A549 (cell line): ENCODE measurements around the gene GMPPB. TPM values are rescaled to one million over a fixed set of nuclear protein-coding genes. Genes with fewer than 3 reads are reported as not detected.
A peak's percentile ranks its signal among the peaks of the same experiment; 100 is the strongest.

ENCODE experiments used
- ATAC-seq, 2 experiments: fragments of 200-7000 bp in 1 of 2; fragments of >200 bp in 1 of 2; cut with Nextera tagmentation in 1 of 2; cut with Tn5 transposase in 1 of 2; 3 replicates each; pipeline versions ENCODE4 v1.8.0 to v1.9.1; 2018 to 2020; ENCODE audit warnings: mild to moderate bottlenecking in 1 of 2, moderate library complexity in 1 of 2
- CTCF ChIA-PET: fragments of 300-600 bp; sonication (Branson Sonifier 250); formaldehyde crosslinking; extraction: SDS; loops from one replicate; lab custom pipeline; 2021; ENCODE audit warnings: antibody characterized with exemption, inconsistent platforms; lab: Yijun Ruan, JAX
- POLR2A ChIA-PET: fragments of 350-600 bp; formaldehyde crosslinking; extraction: SDS; loops from one replicate; lab custom pipeline; 2021; ENCODE audit warnings: antibody characterized with exemption, inconsistent platforms; lab: Yijun Ruan, JAX
- DNase-seq, 2 experiments: peaks; one replicate each; pipeline versions ENCODE4 v3.0.0 to v3.0.0-alpha.2; 2011 to 2016; ENCODE audit warnings: low read depth in 1 of 2, low spot score in 1 of 2
- FAIRE-seq: peaks from 2 replicates; lab custom pipeline; 2011; peaks lifted over from hg19 to GRCh38; lab: Jason Lieb, UNC
- H3K27ac ChIP-seq, 2 experiments: fragments of >200 bp; sonication (Bioruptor Twin); formaldehyde crosslinking; 3 replicates each; pipeline ENCODE4 v1.5.1; 2016 to 2017
- H3K4me1 ChIP-seq: fragments of >200 bp; sonication (Bioruptor Twin); formaldehyde crosslinking; 3 replicates; pipeline ENCODE4 v1.6.1; 2016
- H3K4me2 ChIP-seq: fragments of >200 bp; sonication (Bioruptor Twin); formaldehyde crosslinking; 3 replicates; pipeline ENCODE4 v1.6.1; 2016
- H3K4me3 ChIP-seq: fragments of >200 bp; sonication (Bioruptor Twin); formaldehyde crosslinking; 3 replicates; pipeline ENCODE4 v1.5.1; 2016
- H3K9me3 ChIP-seq: fragments of >200 bp; sonication (Bioruptor Twin); formaldehyde crosslinking; 3 replicates; pipeline ENCODE4 v1.6.1; 2016
- CBX2 ChIP-seq: fragments of 200-600 bp; sonication (generic); IDR thresholded peaks from 2 replicates; pipeline ENCODE4 v1.6.1; 2016; ENCODE audit warnings: low read depth, mild to moderate bottlenecking, borderline replicate concordance
- CBX8 ChIP-seq: fragments of 200-600 bp; sonication (generic); IDR thresholded peaks from 2 replicates; pipeline ENCODE4 v1.6.1; 2016
- CEBPB ChIP-seq, 2 experiments: fragments of >200 bp in 1 of 2; sonication (Bioruptor Twin) in 1 of 2; formaldehyde crosslinking in 1 of 2; IDR thresholded peaks; 2 replicates each; pipeline ENCODE4 v1.6.1; 2012 to 2016
- CHD4 ChIP-seq: fragments of 200-600 bp; sonication (generic); IDR thresholded peaks from 2 replicates; pipeline ENCODE4 v1.6.1; 2016; ENCODE audit warnings: antibody characterized with exemption, mild to moderate bottlenecking, borderline replicate concordance
- EHF ChIP-seq: fragments of 250-450 bp; sonication (Bioruptor Pico); IDR thresholded peaks from 2 replicates; pipeline ENCODE4 v1.5.0; 2020; ENCODE audit warnings: mild to moderate bottlenecking
- FOSB ChIP-seq: fragments of 250-450 bp; sonication (Bioruptor Pico); IDR thresholded peaks from 2 replicates; pipeline ENCODE4 v1.5.0; 2020; ENCODE audit warnings: mild to moderate bottlenecking, moderate library complexity
- HEYL ChIP-seq: fragments of 250-450 bp; sonication (Bioruptor Pico); IDR thresholded peaks from 2 replicates; pipeline ENCODE4 v1.8.0; 2021; ENCODE audit warnings: mild to moderate bottlenecking, moderate library complexity
- HOXA7 ChIP-seq: fragments of 250-450 bp; sonication (Bioruptor Pico); IDR thresholded peaks from 2 replicates; pipeline ENCODE4 v1.5.0; 2020; ENCODE audit warnings: mild to moderate bottlenecking, moderate library complexity
- HOXB5 ChIP-seq: fragments of 250-450 bp; sonication (Bioruptor Pico); IDR thresholded peaks from 2 replicates; pipeline ENCODE4 v1.5.0; 2020; ENCODE audit warnings: mild to moderate bottlenecking, moderate library complexity
- JUNB ChIP-seq: fragments of >200 bp; sonication (Bioruptor Twin); formaldehyde crosslinking; IDR thresholded peaks from 2 replicates; pipeline ENCODE4 v1.6.1; 2016
- MAZ ChIP-seq: fragments of 150-350 bp; IDR thresholded peaks from 2 replicates; pipeline ENCODE4 v1.6.1; 2014; ENCODE audit warnings: antibody characterized with exemption, low read depth, low read length, borderline replicate concordance
- PHF8 ChIP-seq: fragments of 200-600 bp; sonication (generic); IDR thresholded peaks from 2 replicates; pipeline ENCODE4 v1.6.1; 2016; ENCODE audit warnings: low read depth, mild to moderate bottlenecking, antibody characterized with exemption, moderate library complexity, borderline replicate concordance
- RNF2 ChIP-seq: fragments of 200-600 bp; sonication (generic); IDR thresholded peaks from 2 replicates; pipeline ENCODE4 v1.6.1; 2016; ENCODE audit warnings: low read depth, mild to moderate bottlenecking, antibody characterized with exemption, moderate library complexity, borderline replicate concordance
- SMC3 ChIP-seq: fragments of >200 bp; sonication (Bioruptor Twin); formaldehyde crosslinking; IDR thresholded peaks from 3 replicates; pipeline ENCODE4 v1.6.1; 2018; ENCODE audit warnings: inconsistent platforms
- TFCP2L1 ChIP-seq: fragments of 250-450 bp; sonication (Bioruptor Pico); IDR thresholded peaks from 2 replicates; pipeline ENCODE4 v1.5.0; 2021; ENCODE audit warnings: mild to moderate bottlenecking
- ZNF302 ChIP-seq: fragments of 250-450 bp; sonication (Bioruptor Pico); IDR thresholded peaks from 2 replicates; pipeline ENCODE4 v1.9.0; 2021; ENCODE audit warnings: inconsistent platforms, mild to moderate bottlenecking, moderate library complexity
- WGBS: methylation state at CpG from one replicate; pipeline ENCODE4 v1.1.6; 2017; ENCODE audit errors: missing lambda C conversion rate; 5-methylcytosine and 5-hydroxymethylcytosine counted together
- polyA plus RNA-seq, 4 experiments: library from polyadenylated mRNA; depleted of rRNA in 3 of 4; stranded (reverse); fragments of >200 nt; fragmentation: RNase III in 1 of 4; extraction: RNeasy Plus Mini Kit Qiagen cat#74134 plus additional on column Dnase treatment in 1 of 4; gene quantifications; 2 replicates in 3 of 4; 3 replicates in 1 of 4; pipeline ENCODE4 v1.2.3, GENCODE V29; 2011 to 2017
- TF ChIP-seq, protein P1 (sequence below): fragments of 250-450 bp; sonication (Bioruptor Pico); IDR thresholded peaks from 2 replicates; pipeline ENCODE4 v1.5.0; 2020; ENCODE audit warnings: low read depth, mild to moderate bottlenecking, moderate library complexity
- TF ChIP-seq, protein P2 (sequence below): fragments of >200 bp; sonication (Bioruptor Twin); formaldehyde crosslinking; IDR thresholded peaks from 3 replicates; pipeline ENCODE4 v1.6.1; 2016
- TF ChIP-seq, protein P3 (sequence below): fragments of 150-350 bp; IDR thresholded peaks from 2 replicates; pipeline ENCODE4 v1.6.1; 2014; ENCODE audit warnings: low read depth, mild to moderate bottlenecking, low read length
- TF ChIP-seq, protein P4 (sequence below): fragments of 450-650 bp; IDR thresholded peaks from 2 replicates; pipeline ENCODE4 v1.6.1; 2014; ENCODE audit warnings: antibody characterized with exemption
- TF ChIP-seq, protein P5 (sequence below): IDR thresholded peaks from 2 replicates; pipeline ENCODE4 v1.6.1; 2012

The GMPPB gene
- polyA plus RNA-seq, 2 of the 4 experiments (the other 2 are of a cell fraction) = 12.9 to 24.1 TPM

DNA sequence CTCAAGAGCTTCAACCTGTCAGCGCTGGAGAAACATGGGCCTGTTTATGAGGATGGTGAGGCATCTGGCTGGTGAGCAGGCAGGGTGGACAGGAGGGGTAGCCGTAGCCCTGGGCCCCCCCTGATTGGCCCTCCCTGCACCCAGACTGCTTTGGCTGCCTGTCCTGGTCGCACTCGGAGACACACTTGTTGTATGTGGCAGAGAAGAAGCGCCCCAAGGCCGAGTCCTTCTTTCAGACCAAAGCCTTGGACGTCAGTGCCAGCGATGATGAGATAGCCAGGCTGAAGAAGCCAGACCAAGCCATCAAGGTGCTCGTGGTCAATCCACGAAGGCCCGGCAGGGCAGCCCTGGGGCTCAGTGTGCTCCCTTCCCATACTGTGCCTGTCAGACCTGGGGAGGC lies 47.8 kb downstream of the GMPPB start:
- Histone ChIP-seq H3K27ac (no peak overlapping the region), H3K4me1 (peaks cover 12% of the 10 kb centered on the region; the same call in 2 of the 3 replicates)
- ATAC-seq (no peak), DNase-seq (no peak), FAIRE-seq (no peak)
- 100% methylated on average over 3 of the region's 11 CpGs for WGBS
- TF ChIP-seq TFCP2L1 (CRISPR knock-in tag) (no peak), FOSB (no peak), JUNB (no peak), ZNF302 (no peak), CHD4 (no peak), CBX8 (no peak), HOXB5 (CRISPR knock-in tag) (no peak), CEBPB (IDR thresholded peaks at IDR 0.05) (no peak)
- TF ChIP-seq, protein P1, sequence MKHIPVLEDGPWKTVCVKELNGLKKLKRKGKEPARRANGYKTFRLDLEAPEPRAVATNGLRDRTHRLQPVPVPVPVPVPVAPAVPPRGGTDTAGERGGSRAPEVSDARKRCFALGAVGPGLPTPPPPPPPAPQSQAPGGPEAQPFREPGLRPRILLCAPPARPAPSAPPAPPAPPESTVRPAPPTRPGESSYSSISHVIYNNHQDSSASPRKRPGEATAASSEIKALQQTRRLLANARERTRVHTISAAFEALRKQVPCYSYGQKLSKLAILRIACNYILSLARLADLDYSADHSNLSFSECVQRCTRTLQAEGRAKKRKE (CRISPR knock-in tag) = no peak
- TF ChIP-seq, protein P2, sequence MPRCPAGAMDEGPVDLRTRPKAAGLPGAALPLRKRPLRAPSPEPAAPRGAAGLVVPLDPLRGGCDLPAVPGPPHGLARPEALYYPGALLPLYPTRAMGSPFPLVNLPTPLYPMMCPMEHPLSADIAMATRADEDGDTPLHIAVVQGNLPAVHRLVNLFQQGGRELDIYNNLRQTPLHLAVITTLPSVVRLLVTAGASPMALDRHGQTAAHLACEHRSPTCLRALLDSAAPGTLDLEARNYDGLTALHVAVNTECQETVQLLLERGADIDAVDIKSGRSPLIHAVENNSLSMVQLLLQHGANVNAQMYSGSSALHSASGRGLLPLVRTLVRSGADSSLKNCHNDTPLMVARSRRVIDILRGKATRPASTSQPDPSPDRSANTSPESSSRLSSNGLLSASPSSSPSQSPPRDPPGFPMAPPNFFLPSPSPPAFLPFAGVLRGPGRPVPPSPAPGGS = no peak
- TF ChIP-seq, protein P3, sequence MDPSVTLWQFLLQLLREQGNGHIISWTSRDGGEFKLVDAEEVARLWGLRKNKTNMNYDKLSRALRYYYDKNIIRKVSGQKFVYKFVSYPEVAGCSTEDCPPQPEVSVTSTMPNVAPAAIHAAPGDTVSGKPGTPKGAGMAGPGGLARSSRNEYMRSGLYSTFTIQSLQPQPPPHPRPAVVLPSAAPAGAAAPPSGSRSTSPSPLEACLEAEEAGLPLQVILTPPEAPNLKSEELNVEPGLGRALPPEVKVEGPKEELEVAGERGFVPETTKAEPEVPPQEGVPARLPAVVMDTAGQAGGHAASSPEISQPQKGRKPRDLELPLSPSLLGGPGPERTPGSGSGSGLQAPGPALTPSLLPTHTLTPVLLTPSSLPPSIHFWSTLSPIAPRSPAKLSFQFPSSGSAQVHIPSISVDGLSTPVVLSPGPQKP = no peak
- TF ChIP-seq, all 56 proteins: peak for 0
- H3K9me3 ChIP-seq = no peaks in the 10 kb centered on the region
- POLR2A ChIA-PET = no interaction called here
- no peak overlapping the region for H3K4me3 ChIP-seq
- CTCF ChIA-PET = interaction anchor here (1.5 to 3.9 kb wide), 2 partner anchors 12 to 136 kb away, joined by 3 to 30 read pairs; no protein-coding TSS in a partner anchor
- H3K4me2 ChIP-seq = no peak overlapping the region

DNA sequence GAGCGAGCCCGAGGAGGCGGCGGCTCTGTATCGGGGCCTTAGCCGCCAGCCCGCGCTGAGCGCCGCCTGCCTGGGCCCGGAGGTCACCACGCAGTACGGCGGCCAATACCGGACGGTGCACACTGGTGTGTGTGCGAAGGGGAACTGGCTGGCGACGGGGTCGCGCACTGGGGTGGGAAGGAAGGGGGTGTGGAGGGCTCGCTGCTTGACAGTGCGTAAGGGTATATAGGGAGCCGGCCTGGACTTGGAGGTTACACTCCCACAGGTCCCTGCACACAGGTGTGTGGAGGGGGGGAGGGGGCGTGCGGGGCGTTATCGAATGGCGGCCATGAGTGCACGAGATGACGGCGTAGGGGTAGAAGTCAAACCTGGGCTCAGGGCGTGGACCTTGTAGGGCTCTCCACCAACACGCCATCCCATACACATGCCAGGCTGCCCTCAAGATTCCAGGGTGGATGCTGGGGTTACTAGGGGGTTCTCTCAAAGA lies 49.2 kb downstream of the GMPPB start:
- H3K4me2 ChIP-seq = peak overlapping the region; percentile 100
- no peak for FAIRE-seq

More for the DNA sequence above, 49.2 kb downstream of the GMPPB start:
- Histone ChIP-seq H3K4me1 (peaks cover 13% of the 10 kb centered on the region), H3K4me3 (peak overlapping the region; percentile 99), H3K9me3 (no peaks in the 10 kb centered on the region)
- POLR2A ChIA-PET = no interaction called here
- DNase-seq (no peak), ATAC-seq (peak; percentile 45 to 65)
- WGBS = 4% methylated on average over 5 of the region's 34 CpGs
- CTCF ChIA-PET = interaction anchor here (1.5 kb wide), 1 partner anchor 11 kb away, joined by 3 read pairs; no protein-coding TSS in a partner anchor
- TF ChIP-seq RNF2 (no peak), SMC3 (no peak), HEYL (CRISPR knock-in tag) (no peak), EHF (CRISPR knock-in tag) (no peak), PHF8 (0 out of 2 replicates have a peak, but pooled peaks have one; percentile 2), CBX2 (no peak), MAZ (no peak), HOXA7 (no peak)
- TF ChIP-seq, protein P4, sequence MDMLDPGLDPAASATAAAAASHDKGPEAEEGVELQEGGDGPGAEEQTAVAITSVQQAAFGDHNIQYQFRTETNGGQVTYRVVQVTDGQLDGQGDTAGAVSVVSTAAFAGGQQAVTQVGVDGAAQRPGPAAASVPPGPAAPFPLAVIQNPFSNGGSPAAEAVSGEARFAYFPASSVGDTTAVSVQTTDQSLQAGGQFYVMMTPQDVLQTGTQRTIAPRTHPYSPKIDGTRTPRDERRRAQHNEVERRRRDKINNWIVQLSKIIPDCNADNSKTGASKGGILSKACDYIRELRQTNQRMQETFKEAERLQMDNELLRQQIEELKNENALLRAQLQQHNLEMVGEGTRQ = no peak
- TF ChIP-seq, protein P3 = no peak
- TF ChIP-seq, protein P5, sequence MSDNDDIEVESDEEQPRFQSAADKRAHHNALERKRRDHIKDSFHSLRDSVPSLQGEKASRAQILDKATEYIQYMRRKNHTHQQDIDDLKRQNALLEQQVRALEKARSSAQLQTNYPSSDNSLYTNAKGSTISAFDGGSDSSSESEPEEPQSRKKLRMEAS = 0 out of 2 replicates have a peak, but pooled peaks have one; percentile 7
- TF ChIP-seq, all 56 proteins: peak for 2
- peak overlapping the region; percentile 91 to 97 for H3K27ac ChIP-seq
